ENCODE measurements around the gene CNTN5. TPM values are rescaled to one million over a fixed set of nuclear protein-coding genes. Genes with fewer than 3 reads are reported as not detected.

CNTN5 gene
- total and polyA plus RNA-seq, 10 of the 15 experiments (the other 5 are each of a cell fraction or from before 2014, with no cell fraction given) = 0.01 TPM; not detected in 9

- TF ChIP-seq RELB (IDR thresholded peaks at IDR 0.05; ENCODE audit: low read depth) = no peak
- TF ChIP-seq STAT1 (conservative IDR thresholded peaks at IDR 0.05) = no peak
- no peak for TF ChIP-seq GATAD2B (conservative IDR thresholded peaks at IDR 0.05; ENCODE audit: low read depth)
- TF ChIP-seq ATF2 (IDR thresholded peaks at IDR 0.05; ENCODE audit: low read length) = no peak
- no peak for TF ChIP-seq USF2 (IDR thresholded peaks at IDR 0.05; ENCODE audit: borderline replicate concordance, low read depth, low read length)
- TF ChIP-seq FOS (IDR thresholded peaks at IDR 0.05; ENCODE audit: borderline replicate concordance, extremely low read depth, insufficient read length) = no peak
- TF ChIP-seq CUX1 (IDR thresholded peaks at IDR 0.05; ENCODE audit: insufficient replicate concordance, low read depth, low read length) = no peak
- TF ChIP-seq RAD21 (IDR thresholded peaks at IDR 0.05; ENCODE audit: insufficient read depth, low read depth, low read length) = peak; percentile 89
- TF ChIP-seq SMARCA5 (IDR thresholded peaks at IDR 0.05) = no peak
- no peak for TF ChIP-seq RELA (IDR thresholded peaks at IDR 0.05; ENCODE audit: borderline replicate concordance, partially characterized antibody)
- TF ChIP-seq MTA3 (IDR thresholded peaks at IDR 0.05; ENCODE audit: borderline replicate concordance, low read length) = no peak
- TF ChIP-seq KAT2A (conservative IDR thresholded peaks at IDR 0.05; ENCODE audit: control insufficient read depth, low read depth, low read length) = no peak
- no peak for TF ChIP-seq IRF4 (IDR thresholded peaks at IDR 0.05; ENCODE audit: low read depth, low read length)
- TF ChIP-seq TBL1XR1 (IDR thresholded peaks at IDR 0.05; ENCODE audit: low read depth, low read length) = no peak
- no peak for TF ChIP-seq POLR2A (IDR thresholded peaks at IDR 0.05; ENCODE audit: low read depth, low read length)
- TF ChIP-seq HCFC1 (IDR thresholded peaks at IDR 0.05; ENCODE audit: low read length) = no peak
- TF ChIP-seq IRF5 (IDR thresholded peaks at IDR 0.05; ENCODE audit: borderline replicate concordance) = no peak
- TF ChIP-seq CREB1 (IDR thresholded peaks at IDR 0.05; ENCODE audit: low read depth) = no peak
These were observed 4.9 kb upstream of the CNTN5 start (continued) for GRCh38 chr11:99015634-99016454.
